HG03565 (cell line): ENCODE results near the gene ITPKB.

ENCODE experiments used
- ATAC-seq: cut with Tn5 transposase; IDR thresholded peaks from one replicate; pipeline ENCODE4 v1.9.1; 2021; ENCODE audit warnings: mild to moderate bottlenecking, moderate library complexity; ENCODE audit not compliant: unreplicated experiment

Gene ITPKB

GRCh38 chr1:226653311-226653921, 85.7 kb downstream of the ITPKB start:
- peak; percentile 52 for ATAC-seq

- ATAC-seq = no peak
Measured at GRCh38 chr1:226652613-226653012, 86.5 kb downstream of the ITPKB start.

- ATAC-seq = no peak
Measured at GRCh38 chr1:226651732-226652105, 87.4 kb downstream of the ITPKB start.

- no peak for ATAC-seq
Measured at GRCh38 chr1:226651041-226651731, 87.9 kb downstream of the ITPKB start.

GRCh38 chr1:226650236-226650841, 88.7 kb downstream of the ITPKB start:
- no peak for ATAC-seq

GRCh38 chr1:226649780-226650179, 89.3 kb downstream of the ITPKB start:
- ATAC-seq = no peak

GRCh38 chr1:226649244-226649643, 89.8 kb downstream of the ITPKB start:
- no peak for ATAC-seq

- no peak for ATAC-seq
Measured at GRCh38 chr1:226648421-226648820, 90.7 kb downstream of the ITPKB start.

GRCh38 chr1:226647719-226648118, 91.4 kb downstream of the ITPKB start:
- no peak for ATAC-seq

- ATAC-seq = no peak
Measured at GRCh38 chr1:226646870-226647449, 92.1 kb downstream of the ITPKB start.

- ATAC-seq = no peak
Measured at GRCh38 chr1:226646026-226646869, 92.8 kb downstream of the ITPKB start.

- ATAC-seq = no peak
Measured at GRCh38 chr1:226645279-226645976, 93.7 kb downstream of the ITPKB start.

- no peak for ATAC-seq
Measured at GRCh38 chr1:226644541-226645176, 94.4 kb downstream of the ITPKB start.

GRCh38 chr1:226643611-226644540, 95.2 kb downstream of the ITPKB start:
- ATAC-seq = peak; percentile 38

- ATAC-seq = peak; percentile 58
Measured at GRCh38 chr1:226643177-226643576, 95.9 kb downstream of the ITPKB start.

GRCh38 chr1:226642421-226642820, 96.7 kb downstream of the ITPKB start:
- ATAC-seq = no peak

- no peak for ATAC-seq
Measured at GRCh38 chr1:226641671-226642231, 97.3 kb downstream of the ITPKB start.

- no peak for ATAC-seq
Measured at GRCh38 chr1:226640321-226641136, 98.6 kb downstream of the ITPKB start.
